ENCODE measurements around the gene DTL. TPM values are rescaled to one million over a fixed set of nuclear protein-coding genes. Genes with fewer than 3 reads are reported as not detected.
"Not testable (repeated sequence)": the region's sequence is repeated elsewhere in the genome, so short reads cannot be mapped to it uniquely, and the experiment has no call there.

Gene DTL
- total RNA-seq, 1 experiment from 2014 or later, result 26.7 TPM

DNA sequence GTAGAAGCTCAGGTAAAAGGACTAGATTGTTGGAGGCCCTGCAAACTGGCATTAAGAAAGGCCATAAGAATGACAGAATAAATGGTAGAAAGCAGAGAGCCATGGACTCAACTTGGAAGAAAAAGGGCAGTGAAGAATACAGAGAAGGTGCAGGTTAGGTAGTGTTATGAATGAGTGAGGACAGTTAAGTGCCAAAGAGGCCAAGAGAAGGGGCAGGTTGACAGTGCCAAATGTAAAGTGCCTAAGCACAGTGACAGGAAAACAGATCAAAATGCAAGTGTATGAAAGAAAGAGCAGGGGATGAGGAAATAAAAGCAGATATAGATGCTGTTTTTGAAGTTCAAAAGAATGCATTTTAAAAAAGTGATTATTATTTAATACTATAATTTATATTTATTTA, 43.9 kb upstream of the DTL start:
- Histone ChIP-seq H3K27ac (ENCODE audit: low read length) (no peak overlapping the region), H3K4me3 (ENCODE audit: low read depth in 2 of 2, low read length in 2 of 2) (no peak overlapping the region), H3K27me3 (ENCODE audit: control insufficient read depth, insufficient read depth, low read length) (no peaks in the 10 kb centered on the region), H3K9me3 (ENCODE audit: control insufficient read depth, insufficient read depth, low read depth, low read length) (no peaks in the 10 kb centered on the region), H3K4me1 (ENCODE audit: control insufficient read depth, insufficient read depth, low read length) (no peaks in the 10 kb centered on the region), H3K36me3 (ENCODE audit: control insufficient read depth, insufficient read depth, low read length) (peaks cover 7% of the 10 kb centered on the region; the same call in 1 of the 2 replicates)
- intact Hi-C loops (cut with micrococcal nuclease; ENCODE audit: unreplicated experiment), result no loop called here
- ChIA-PET CTCF (no interaction called here), POLR2A (no interaction called here)
- in situ Hi-C loops (cut with HindIII; ENCODE audit: low pct_unique_long_range_greater_than_20kb, low sequenced_read_pairs), result no loop called here
- DNase-seq (ENCODE audit: low read depth, low spot score) (no peak), ATAC-seq (no peak)
- TF ChIP-seq, protein P1, sequence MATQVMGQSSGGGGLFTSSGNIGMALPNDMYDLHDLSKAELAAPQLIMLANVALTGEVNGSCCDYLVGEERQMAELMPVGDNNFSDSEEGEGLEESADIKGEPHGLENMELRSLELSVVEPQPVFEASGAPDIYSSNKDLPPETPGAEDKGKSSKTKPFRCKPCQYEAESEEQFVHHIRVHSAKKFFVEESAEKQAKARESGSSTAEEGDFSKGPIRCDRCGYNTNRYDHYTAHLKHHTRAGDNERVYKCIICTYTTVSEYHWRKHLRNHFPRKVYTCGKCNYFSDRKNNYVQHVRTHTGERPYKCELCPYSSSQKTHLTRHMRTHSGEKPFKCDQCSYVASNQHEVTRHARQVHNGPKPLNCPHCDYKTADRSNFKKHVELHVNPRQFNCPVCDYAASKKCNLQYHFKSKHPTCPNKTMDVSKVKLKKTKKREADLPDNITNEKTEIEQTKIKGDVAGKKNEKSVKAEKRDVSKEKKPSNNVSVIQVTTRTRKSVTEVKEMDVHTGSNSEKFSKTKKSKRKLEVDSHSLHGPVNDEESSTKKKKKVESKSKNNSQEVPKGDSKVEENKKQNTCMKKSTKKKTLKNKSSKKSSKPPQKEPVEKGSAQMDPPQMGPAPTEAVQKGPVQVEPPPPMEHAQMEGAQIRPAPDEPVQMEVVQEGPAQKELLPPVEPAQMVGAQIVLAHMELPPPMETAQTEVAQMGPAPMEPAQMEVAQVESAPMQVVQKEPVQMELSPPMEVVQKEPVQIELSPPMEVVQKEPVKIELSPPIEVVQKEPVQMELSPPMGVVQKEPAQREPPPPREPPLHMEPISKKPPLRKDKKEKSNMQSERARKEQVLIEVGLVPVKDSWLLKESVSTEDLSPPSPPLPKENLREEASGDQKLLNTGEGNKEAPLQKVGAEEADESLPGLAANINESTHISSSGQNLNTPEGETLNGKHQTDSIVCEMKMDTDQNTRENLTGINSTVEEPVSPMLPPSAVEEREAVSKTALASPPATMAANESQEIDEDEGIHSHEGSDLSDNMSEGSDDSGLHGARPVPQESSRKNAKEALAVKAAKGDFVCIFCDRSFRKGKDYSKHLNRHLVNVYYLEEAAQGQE (IDR thresholded peaks at IDR 0.05; ENCODE audit: insufficient read depth in 1 of 2, low read depth in 2 of 2, low read length in 1 of 2), result no peak
- TF ChIP-seq SIN3A (IDR thresholded peaks at IDR 0.05; ENCODE audit: borderline replicate concordance, insufficient read depth, low read depth, low read length) (no peak), POLR2AphosphoS5 (IDR thresholded peaks at IDR 0.05; ENCODE audit: low read depth, low read length) (no peak), TCF7L2 (IDR thresholded peaks at IDR 0.05; ENCODE audit: low read depth, low read length) (no peak), CTCF (IDR thresholded peaks at IDR 0.05) (no peak)
- BruUV-seq (replicated peaks), result no TSS peak

DNA sequence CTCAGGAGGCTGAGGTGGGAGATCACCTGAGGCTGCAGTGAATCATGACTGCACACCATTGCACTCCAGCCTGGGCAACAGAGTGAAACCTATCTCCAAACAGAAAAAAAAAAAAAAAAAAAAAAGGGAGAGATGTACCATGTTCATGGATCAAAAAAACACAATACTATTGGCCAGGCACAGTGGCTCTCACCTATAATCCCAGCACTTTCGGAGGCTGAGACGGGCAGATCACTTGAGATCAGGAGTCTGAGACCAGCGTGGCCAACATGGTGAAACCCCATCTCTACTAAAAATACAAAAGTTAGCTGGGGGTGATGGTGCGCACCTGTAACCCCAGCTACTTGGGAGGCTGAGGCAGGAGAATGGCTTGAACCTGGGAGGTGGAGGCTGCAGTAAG, 38.1 kb upstream of the DTL start:
- POLR2A ChIA-PET, result interaction anchor here (0.7 kb wide), 1 partner anchor 453 kb away, joined by 15 read pairs; no protein-coding TSS in a partner anchor
- H3K27me3 ChIP-seq (ENCODE audit: control insufficient read depth, insufficient read depth, low read length); intact Hi-C loops (cut with micrococcal nuclease; ENCODE audit: unreplicated experiment); H3K27ac ChIP-seq (ENCODE audit: low read length); H3K4me3 ChIP-seq (ENCODE audit: low read depth in 2 of 2, low read length in 2 of 2); in situ Hi-C loops (cut with HindIII; ENCODE audit: low pct_unique_long_range_greater_than_20kb, low sequenced_read_pairs); ATAC-seq; H3K4me1 ChIP-seq (ENCODE audit: control insufficient read depth, insufficient read depth, low read length); BruUV-seq (replicated peaks); H3K9me3 ChIP-seq (ENCODE audit: control insufficient read depth, insufficient read depth, low read depth, low read length); H3K36me3 ChIP-seq (ENCODE audit: control insufficient read depth, insufficient read depth, low read length); CTCF ChIA-PET; DNase-seq (ENCODE audit: low read depth, low spot score): not testable (repeated sequence)

DNA sequence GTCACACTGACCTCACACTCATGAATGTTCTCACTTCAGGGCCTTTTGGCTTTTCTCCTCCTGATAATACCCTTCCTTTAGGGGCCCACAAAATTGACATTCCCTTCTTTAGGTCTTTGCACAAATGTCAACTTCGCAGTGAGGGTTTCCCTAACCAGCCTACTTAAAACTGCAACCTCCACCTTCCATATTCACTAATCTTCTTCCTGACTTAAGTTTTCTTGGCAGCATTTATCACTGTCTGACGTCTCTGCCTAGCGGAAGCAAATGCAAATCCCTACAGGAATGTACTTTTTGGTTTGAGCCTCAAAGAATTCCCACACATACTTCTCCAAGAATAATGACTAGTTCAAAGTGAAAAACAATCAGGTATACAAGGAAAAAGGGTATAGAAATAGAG, 33.0 kb upstream of the DTL start:
- Histone ChIP-seq H3K4me3 (ENCODE audit: low read depth in 2 of 2, low read length in 2 of 2) (no peak overlapping the region), H3K27me3 (ENCODE audit: control insufficient read depth, insufficient read depth, low read length) (no peaks in the 10 kb centered on the region), H3K9me3 (ENCODE audit: control insufficient read depth, insufficient read depth, low read depth, low read length) (no peaks in the 10 kb centered on the region), H3K27ac (ENCODE audit: low read length) (no peak overlapping the region), H3K4me1 (ENCODE audit: control insufficient read depth, insufficient read depth, low read length) (peaks cover 3% of the 10 kb centered on the region; the same call in 1 of the 2 replicates), H3K36me3 (ENCODE audit: control insufficient read depth, insufficient read depth, low read length) (peaks cover 19% of the 10 kb centered on the region)
- ATAC-seq (no peak), DNase-seq (ENCODE audit: low read depth, low spot score) (no peak)
- ChIA-PET POLR2A (no interaction called here), CTCF (no interaction called here)
- in situ Hi-C loops (cut with HindIII; ENCODE audit: low pct_unique_long_range_greater_than_20kb, low sequenced_read_pairs), result no loop called here
- no TSS peak for BruUV-seq (replicated peaks)
- TF ChIP-seq CTCF (IDR thresholded peaks at IDR 0.05) (no peak), SIN3A (IDR thresholded peaks at IDR 0.05; ENCODE audit: borderline replicate concordance, insufficient read depth, low read depth, low read length) (no peak), TCF7L2 (IDR thresholded peaks at IDR 0.05; ENCODE audit: low read depth, low read length) (no peak), POLR2AphosphoS5 (IDR thresholded peaks at IDR 0.05; ENCODE audit: low read depth, low read length) (no peak)
- TF ChIP-seq, protein P1 (IDR thresholded peaks at IDR 0.05; ENCODE audit: insufficient read depth in 1 of 2, low read depth in 2 of 2, low read length in 1 of 2), result no peak
- intact Hi-C loops (cut with micrococcal nuclease; ENCODE audit: unreplicated experiment), result no loop called here
